IPS DF 4.7 (cell line): ENCODE measurements around the gene CDC25B.
A peak's percentile ranks its signal among the peaks of the same experiment; 100 is the strongest.

Experiments
- DNase-seq: peaks from one replicate; pipeline ENCODE4 v3.0.0-alpha.2; 2013; ENCODE audit warnings: low spot score; ENCODE audit errors: extremely low read depth

CDC25B gene

GRCh38 chr20:3803289-3803688 is 7.2 kb downstream of the CDC25B start:
- no peak for DNase-seq

DNA sequence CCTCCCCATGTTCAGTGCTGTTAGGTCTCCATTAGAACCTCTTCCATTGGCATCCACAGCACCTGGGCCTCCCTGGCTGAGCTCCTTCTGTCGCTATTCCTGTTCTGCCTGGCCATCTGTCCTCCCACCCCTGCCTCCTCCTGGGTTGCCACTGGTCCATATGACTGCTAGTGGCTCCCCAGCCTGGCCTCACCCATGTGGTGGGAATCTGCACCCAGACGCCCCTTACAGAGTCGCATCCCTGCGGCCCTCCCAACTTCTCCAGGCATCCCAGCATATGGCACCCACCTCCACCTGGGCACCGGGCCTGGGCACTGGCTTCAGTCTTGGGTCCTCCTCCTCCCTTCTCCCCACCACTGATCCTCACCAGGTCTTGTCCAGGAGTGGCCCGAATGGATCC is 7.7 kb downstream of the CDC25B start:
- DNase-seq: no peak

- no peak for DNase-seq
Measured at GRCh38 chr20:3804254-3804751, 8.2 kb downstream of the CDC25B start.

DNA sequence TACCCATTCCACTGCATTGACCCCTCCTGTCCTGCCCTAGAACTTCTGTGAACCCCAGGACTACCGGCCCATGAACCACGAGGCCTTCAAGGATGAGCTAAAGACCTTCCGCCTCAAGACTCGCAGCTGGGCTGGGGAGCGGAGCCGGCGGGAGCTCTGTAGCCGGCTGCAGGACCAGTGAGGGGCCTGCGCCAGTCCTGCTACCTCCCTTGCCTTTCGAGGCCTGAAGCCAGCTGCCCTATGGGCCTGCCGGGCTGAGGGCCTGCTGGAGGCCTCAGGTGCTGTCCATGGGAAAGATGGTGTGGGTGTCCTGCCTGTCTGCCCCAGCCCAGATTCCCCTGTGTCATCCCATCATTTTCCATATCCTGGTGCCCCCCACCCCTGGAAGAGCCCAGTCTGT is 8.7 kb downstream of the CDC25B start:
- DNase-seq: no peak

GRCh38 chr20:3808544-3808943 is 12.4 kb downstream of the CDC25B start:
- no peak for DNase-seq

DNA sequence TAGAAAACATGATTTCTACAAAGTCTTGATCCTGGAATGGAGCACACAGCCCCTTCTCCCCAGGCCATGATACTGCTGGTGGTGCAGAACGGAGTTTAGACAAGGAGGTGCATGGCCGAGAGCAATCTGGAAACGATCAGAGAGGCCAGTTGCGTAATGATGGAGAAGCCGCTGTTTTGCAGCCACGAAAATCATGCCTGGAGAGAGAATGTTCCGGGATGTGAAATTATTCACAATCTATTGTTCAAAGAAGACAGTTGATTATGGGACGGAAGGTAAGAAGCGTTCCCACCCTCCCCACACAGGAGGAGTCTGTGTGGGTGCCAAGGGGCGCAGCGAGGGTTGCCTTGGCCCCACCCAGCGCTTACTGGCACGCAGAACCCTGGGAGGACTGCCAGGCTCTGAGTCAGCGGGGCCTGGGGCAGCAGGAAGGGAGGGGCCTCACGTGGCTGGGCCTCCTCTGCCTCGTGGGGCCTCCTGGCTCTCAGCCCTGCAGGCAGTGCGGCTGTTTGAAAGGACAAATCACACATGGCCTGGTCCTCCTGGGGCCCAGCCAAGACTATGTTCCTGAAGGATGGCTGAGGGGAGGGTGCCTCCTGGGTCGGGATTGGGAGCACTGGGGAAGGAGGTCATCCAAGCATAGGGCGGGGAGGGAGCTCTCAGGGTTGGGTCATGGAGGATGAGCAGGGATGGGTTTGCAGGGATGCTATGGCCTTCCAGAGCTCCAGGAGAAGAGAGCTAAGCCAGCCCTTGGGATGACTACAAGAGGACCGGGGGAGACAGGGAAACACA is 15.6 kb downstream of the CDC25B start:
- no peak for DNase-seq

DNA sequence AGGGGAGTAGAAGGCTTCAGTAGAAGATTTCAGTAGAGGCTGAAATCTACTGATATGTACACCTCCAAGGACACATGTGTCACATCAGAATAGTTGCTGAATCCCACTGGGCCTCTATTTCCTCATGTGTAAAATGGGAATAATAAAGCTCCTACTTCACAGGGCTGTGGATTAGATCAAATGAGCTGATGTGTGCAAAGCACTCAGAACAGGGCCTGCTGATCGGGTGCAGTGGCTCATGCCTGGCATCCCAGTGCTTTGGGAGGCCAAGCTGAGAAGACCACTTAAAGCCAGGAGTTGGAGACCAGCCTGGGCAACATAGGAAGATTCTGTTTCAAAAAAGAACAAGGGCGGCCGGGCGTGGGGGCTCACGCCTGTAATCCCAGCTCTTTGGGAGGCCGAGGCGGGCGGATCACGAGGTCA is 16.2 kb downstream of the CDC25B start:
- DNase-seq: no peak

DNA sequence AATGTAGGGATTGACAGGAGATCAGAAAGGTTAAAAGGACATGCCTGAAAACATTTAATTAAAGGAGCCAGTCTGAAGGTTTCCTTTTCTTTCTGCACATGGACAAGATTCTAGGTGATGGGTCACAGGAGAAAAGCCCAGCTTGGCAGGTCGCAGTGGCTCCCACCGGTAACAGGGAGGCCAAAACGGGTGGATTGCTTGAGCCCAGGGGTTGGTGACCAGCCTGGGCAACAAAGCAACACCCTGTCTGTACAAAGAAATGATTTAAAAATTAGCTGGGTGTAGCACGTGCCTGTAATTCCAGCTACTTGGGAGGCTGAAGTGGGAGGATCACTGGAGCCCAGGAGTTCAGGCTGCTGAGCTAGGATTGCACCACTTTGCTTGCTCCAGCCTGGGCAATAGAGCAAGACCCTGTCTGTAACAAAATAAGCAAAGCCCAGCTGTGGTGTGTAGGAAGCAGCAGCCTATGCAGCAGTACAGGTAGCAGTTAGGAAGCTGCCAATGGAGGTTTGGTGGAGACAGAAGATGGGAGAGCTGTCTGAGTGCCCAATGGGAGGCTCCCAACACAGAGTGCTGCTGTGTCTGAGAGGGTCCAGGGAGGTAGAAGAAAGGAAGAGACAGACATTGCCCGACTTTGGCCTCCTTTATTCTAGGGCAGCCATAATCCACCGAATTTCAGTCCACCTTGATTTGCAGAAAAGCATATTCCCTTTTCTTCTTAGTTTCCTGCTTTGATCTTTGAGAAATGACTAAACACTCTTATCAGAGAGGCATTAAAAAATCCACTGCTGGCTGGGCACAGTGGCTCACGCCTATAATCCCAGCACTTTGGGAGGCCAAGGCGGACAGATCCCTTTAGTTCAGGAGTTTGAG is 17.1 kb downstream of the CDC25B start:
- no peak for DNase-seq

GRCh38 chr20:3813848-3814581 is 17.9 kb downstream of the CDC25B start:
- DNase-seq: no peak

DNA sequence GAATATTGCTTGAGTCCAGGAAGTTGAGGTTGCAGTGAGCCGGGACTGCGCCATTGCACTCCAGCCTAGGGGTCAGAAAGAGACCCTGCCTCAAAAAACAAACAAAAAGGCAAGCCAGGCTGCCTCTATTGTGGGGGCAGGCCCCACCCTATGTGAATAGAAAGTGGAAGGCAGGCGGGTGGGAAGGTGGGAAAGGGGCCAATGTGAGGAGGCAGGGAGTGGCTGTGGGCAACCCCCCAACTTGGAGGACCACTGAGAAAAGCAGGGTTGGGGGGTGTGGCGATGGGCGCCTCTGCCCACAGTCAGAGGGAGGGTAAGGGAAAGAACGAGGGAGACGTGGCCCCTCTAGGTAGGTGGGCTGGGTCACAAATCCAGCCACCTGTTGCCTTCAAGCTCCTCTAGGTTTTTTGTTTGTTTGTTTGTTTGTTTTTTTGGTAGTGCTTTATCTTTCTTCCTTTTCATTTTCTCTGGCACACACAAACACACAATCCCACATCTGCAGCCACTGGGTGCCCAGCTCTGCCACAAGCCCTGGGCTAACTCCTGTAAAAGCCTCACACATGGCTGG is 18.9 kb downstream of the CDC25B start:
- no peak for DNase-seq

- no peak for DNase-seq
Measured at GRCh38 chr20:3815703-3816315, 19.7 kb downstream of the CDC25B start.

- DNase-seq: no peak
Measured at GRCh38 chr20:3818155-3819151, 22.3 kb downstream of the CDC25B start.

GRCh38 chr20:3819411-3820047 is 23.4 kb downstream of the CDC25B start:
- no peak for DNase-seq

- peak; percentile 93 for DNase-seq
Measured at GRCh38 chr20:3820048-3820900, 24.2 kb downstream of the CDC25B start, which contains the start of gene AP5S1. Gene AP5S1 (plus strand): TSS chr20:3820547. CDS start chr20:3822118, 1,571 bp downstream.

DNA sequence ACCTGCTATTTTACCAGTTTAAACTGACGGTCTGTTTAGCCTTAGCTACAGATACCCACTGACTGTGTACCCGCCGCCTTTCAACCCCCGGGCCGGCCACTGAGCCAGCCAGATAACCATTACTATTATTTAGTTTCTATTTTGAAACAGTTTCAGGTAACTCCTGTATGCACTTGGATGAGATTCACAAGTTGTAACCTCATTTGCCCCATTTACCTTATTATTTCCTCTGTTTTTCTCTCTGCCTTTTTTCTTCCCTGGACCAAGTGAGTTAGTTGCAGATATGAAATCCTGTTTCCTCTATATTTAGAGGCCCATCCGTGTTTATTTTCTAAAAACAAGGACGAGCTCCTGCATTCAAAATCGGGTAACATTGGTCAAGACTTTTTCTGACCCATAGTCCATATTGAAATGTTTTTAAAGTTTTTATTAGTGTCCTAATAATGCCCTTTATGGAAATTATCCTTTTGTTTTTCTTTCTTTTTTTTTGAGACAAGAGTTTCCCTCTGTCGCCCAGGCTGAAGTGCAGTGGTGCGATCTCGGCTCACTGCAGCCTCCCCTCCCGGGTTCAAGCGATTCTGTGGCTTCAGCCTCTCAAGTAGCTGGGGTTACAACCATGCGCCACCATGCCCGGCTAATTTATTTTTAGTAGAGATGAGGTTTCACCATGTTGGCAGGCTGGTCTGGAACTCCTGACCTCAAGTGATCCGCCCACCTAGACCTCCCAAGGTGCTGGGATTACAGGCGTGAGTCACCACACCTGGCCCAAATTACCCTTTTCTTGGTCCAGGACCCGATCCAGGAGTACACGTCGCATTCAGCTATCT is 25.0 kb downstream of the CDC25B start:
- no peak for DNase-seq

- no peak for DNase-seq
Measured at GRCh38 chr20:3821996-3822395, 25.9 kb downstream of the CDC25B start.

DNA sequence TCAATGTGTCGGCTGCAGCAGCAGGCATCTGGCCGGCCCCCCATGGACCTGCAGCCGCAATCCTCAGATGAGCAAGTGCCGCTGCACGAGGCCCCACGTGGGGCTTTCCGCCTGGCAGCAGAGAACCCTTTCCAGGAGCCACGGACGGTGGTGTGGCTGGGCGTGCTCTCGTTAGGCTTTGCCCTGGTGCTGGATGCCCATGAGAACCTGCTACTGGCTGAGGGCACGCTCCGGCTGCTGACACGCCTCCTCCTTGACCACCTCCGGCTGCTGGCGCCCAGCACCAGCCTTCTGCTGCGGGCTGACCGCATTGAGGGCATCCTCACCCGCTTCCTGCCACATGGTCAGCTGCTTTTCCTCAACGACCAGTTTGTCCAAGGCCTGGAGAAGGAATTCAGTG is 27.8 kb downstream of the CDC25B start:
- no peak for DNase-seq
